WI38 (cell line): Measurements from ENCODE around the gene DLK2.

Source experiments
- H3K4me3 ChIP-seq: 2 replicates; pipeline ENCODE4 v1.5.1; 2011; ENCODE audit warnings: low read depth, mild to moderate bottlenecking, control low read depth, low read length
- CTCF ChIP-seq: IDR thresholded peaks from 2 replicates; pipeline ENCODE4 v1.5.1; 2012; ENCODE audit warnings: low read depth, mild to moderate bottlenecking, control low read depth, low read length

Gene DLK2

DNA sequence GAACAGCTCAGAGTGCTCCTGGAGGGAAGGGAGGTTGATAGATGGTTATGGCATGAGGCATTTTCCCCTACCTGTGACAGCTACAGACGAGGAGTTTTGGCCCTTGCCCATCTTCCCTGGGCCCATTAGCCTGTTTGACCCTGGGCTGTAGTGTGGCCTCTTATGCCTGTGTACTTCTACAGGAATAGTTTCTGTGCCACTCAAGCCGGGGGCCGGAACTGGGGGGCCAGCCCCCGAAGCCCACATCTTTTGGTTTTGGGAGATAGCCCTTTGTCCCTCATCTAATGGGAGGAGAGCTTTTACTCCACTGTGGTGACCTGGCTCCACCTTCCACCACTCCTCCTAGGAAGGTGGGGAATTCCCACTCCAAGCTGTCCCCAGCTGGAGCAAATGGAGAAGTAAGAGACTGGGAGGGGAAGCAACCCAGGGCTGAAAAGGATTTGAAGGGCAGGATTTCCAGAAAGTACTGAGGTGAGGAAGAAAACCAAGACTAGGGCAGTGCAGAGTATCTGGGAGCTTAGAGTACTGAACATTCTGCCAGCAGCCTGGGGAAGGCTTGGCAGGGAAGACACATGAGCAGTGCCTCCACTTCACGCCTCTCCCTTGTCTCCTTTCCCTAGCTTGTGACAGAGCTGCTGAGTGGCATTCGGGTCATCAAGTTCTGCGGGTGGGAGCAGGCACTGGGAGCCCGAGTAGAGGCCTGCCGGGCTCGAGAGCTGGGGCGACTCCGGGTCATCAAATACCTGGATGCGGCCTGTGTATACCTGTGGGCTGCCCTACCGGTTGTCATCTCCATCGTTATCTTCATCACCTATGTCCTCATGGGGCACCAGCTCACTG lies 21.1 kb downstream of the DLK2 start:
- TF ChIP-seq CTCF, result no peak
- no peak overlapping the region for H3K4me3 ChIP-seq

DNA sequence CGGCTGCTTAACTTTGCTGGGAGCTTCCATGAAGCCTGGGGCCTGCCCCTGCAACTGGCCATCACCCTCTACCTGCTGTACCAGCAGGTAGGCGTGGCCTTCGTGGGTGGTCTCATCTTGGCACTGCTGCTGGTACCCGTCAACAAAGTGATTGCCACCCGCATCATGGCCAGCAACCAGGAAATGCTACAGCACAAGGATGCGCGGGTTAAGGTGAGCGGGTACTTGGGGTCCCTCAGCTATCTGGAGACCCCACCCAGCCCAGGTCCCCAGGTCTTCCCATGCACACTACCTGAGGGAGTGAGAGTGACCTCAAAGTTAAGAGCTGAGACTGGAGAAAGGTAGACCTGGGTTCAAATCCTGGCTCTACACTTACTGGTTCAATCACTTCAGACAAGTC lies 22.2 kb downstream of the DLK2 start:
- no peak for TF ChIP-seq CTCF
- H3K4me3 ChIP-seq, result no peak overlapping the region

GRCh38 chr6:43432009-43432945 lies 23.1 kb downstream of the DLK2 start:
- TF ChIP-seq CTCF, result no peak
- no peak overlapping the region for H3K4me3 ChIP-seq

DNA sequence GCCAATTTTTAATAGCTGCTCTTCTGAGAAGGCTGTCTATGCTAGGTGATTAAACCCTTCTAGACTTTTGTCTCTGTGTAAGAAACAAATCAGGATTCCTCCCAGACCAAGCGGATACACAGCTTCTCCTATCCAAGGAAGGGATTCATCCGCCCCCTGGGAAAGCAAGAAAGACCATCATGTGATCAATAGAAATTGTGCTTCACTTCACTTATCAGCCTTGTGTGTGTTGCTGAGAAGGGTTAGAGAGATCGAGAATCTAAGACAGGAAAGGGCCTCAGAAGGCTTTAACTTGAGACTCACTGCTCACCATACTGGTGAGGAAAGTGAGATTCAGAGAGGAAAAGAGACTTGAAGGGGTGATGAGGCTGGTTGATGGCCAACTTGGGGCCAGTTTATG lies 26.5 kb downstream of the DLK2 start:
- no peak for TF ChIP-seq CTCF

GRCh38 chr6:43428112-43428570 lies 27.2 kb downstream of the DLK2 start:
- no peak for TF ChIP-seq CTCF
- peak overlapping the region; percentile 93 for H3K4me3 ChIP-seq

More for the DNA sequence above, 26.5 kb downstream of the DLK2 start:
- H3K4me3 ChIP-seq, result peak overlapping the region; percentile 93

GRCh38 chr6:43427406-43428111 lies 27.8 kb downstream of the DLK2 start, which contains the start of gene ABCC10:
Gene ABCC10, plus strand, starts transcription at chr6:43427541. Its CDS starts 438 bp downstream, at chr6:43427979.
- TF ChIP-seq CTCF, result peak; percentile 35; the same call in 1 of the 2 replicates
- H3K4me3 ChIP-seq, result peak within 1 kb of the TSS; percentile 93
